NCI-H2196 (cell line): ENCODE measurements around the gene MED20.

Experiments
- DNase-seq: peaks from one replicate; lab custom pipeline; 2025; ENCODE audit not compliant: unreplicated experiment; lab: John Stamatoyannopoulos, UW

MED20 gene

GRCh38 chr6:41858703-41859102 lies 62.2 kb downstream of the MED20 start:
- no peak for DNase-seq
